ENCODE measurements around the gene GON4L. TPM values are rescaled to one million over a fixed set of nuclear protein-coding genes. Genes with fewer than 3 reads are reported as not detected.

The GON4L gene
- total RNA-seq, 4 donors from 2014 or later = 17.2 to 36.1 (median 19.9) TPM

DNA sequence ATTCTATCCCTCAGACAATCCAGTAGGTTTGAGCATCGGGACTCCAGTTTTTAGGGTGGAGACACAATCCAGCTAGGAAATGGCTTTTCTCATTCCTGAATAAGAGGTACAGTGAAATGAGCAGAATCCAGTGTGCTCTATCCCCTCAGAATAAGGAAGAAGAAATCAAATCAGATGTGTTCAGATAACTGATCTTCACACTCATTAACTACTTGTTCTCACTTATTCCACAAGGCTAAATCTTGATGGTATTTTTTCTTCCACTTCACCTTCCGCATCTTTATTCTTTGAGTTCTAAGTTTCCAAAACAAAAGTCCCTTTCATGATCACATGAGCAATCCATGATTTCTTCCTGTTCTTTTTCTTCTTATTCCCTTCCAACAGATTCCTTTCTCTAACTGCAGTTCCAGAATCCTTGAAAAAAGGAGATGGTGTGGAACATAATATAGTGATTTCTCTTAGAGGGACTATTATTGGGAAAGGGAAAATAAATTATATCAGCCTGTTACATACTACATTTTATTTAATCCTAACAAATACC, 4.0 kb upstream of the GON4L start:
- intact Hi-C loops (cut with DNase I; ENCODE audit: low total_unique reads) (no loop called here), in situ Hi-C loops (cut with MboI; ENCODE audit: low sequenced_read_pairs in 4 of 4) (no loop called here)
- DNase-seq (no peak), ATAC-seq (no peak)
- H3K4me3 ChIP-seq = peak overlapping the region in 2 of 4 donors; percentile 60 to 64
- no peaks in the 10 kb centered on the region for H3K36me3 ChIP-seq
- no peak for TF ChIP-seq POLR2A (IDR thresholded peaks at IDR 0.05)
- TF ChIP-seq, protein P1, sequence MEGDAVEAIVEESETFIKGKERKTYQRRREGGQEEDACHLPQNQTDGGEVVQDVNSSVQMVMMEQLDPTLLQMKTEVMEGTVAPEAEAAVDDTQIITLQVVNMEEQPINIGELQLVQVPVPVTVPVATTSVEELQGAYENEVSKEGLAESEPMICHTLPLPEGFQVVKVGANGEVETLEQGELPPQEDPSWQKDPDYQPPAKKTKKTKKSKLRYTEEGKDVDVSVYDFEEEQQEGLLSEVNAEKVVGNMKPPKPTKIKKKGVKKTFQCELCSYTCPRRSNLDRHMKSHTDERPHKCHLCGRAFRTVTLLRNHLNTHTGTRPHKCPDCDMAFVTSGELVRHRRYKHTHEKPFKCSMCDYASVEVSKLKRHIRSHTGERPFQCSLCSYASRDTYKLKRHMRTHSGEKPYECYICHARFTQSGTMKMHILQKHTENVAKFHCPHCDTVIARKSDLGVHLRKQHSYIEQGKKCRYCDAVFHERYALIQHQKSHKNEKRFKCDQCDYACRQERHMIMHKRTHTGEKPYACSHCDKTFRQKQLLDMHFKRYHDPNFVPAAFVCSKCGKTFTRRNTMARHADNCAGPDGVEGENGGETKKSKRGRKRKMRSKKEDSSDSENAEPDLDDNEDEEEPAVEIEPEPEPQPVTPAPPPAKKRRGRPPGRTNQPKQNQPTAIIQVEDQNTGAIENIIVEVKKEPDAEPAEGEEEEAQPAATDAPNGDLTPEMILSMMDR (IDR thresholded peaks at IDR 0.05 in 4 of 5, conservative IDR thresholded peaks at IDR 0.05 in 1 of 5) = no peak
- H3K4me1 ChIP-seq = peaks cover 24 to 28% of the 10 kb centered on the region in 2 donors
- no peaks in the 10 kb centered on the region for H3K27me3 ChIP-seq
- H3K9me3 ChIP-seq = no peaks in the 10 kb centered on the region
- H3K27ac ChIP-seq = peak overlapping the region; percentile 81 to 92 (median 86)

DNA sequence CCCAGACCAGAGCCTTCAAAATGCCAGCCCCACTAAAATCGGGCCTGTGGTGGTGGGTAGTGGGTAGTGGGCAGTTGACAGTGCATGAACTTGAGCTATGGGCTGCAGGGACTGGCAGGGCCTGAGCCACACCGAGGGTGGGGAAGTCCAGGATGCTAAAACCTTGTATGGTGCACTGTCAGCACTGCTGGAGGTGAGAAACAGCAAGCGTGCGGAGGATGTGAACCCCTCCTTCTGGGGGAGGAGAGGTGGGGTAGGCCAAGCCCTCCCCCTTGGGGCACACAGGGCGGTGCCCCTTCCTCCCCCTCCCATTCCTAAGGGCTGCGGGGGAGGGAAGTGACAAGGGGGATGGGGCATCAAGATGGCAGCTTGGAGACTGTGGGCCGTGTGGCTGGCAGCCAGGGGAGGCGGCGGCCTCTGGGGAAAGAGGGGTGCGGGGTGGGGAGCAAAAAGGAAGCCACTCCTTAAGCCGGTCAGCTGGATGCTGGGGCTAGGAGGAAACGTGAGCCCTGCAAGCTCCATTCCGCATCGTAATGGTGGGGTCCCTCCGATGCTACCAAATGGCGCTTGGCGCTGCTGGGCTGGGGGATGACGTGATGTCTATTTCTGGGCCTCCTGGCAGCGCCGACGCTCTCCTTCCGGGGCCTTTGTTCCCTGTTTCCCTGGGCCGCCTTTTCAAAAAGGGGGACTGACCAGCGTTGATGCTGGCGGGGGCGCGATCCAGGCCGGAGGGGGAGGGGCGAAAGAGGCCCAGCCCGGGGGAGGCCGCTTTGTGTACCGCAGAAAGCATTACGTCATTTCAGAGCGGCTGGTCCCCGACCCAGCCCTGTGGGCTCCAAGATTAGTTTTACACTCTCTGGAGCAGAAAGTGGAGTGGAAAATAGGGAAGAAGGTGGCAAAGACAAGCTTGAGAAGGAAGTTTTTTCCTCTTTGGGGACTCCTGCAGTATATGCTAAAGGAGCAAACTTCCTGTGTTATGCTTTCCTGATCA, 3.2 kb upstream of the GON4L start:
- intact Hi-C loops (cut with DNase I; ENCODE audit: low total_unique reads) (loop anchor here (1.0 to 10.0 kb wide), 5 partner anchors 51 to 538 kb away; partner anchors contain the start of genes KHDC4, LAMTOR2, RIT1 and RUSC1), in situ Hi-C loops (cut with MboI; ENCODE audit: low sequenced_read_pairs in 4 of 4) (no loop called here)
- Histone ChIP-seq H3K27ac (peak overlapping the region; percentile 81 to 92 (median 86)), H3K9me3 (no peaks in the 10 kb centered on the region), H3K27me3 (no peaks in the 10 kb centered on the region), H3K36me3 (no peaks in the 10 kb centered on the region), H3K4me1 (peaks cover 26 to 30% of the 10 kb centered on the region in 2 donors), H3K4me3 (peak overlapping the region; percentile 32 to 75 (median 62))
- ATAC-seq = no peak
- DNase-seq = peak; percentile 21 to 44
- TF ChIP-seq POLR2A (IDR thresholded peaks at IDR 0.05) = peak in 1 of 2 donors; percentile 36
- TF ChIP-seq, protein P1 (IDR thresholded peaks at IDR 0.05 in 4 of 5, conservative IDR thresholded peaks at IDR 0.05 in 1 of 5) = no peak

DNA sequence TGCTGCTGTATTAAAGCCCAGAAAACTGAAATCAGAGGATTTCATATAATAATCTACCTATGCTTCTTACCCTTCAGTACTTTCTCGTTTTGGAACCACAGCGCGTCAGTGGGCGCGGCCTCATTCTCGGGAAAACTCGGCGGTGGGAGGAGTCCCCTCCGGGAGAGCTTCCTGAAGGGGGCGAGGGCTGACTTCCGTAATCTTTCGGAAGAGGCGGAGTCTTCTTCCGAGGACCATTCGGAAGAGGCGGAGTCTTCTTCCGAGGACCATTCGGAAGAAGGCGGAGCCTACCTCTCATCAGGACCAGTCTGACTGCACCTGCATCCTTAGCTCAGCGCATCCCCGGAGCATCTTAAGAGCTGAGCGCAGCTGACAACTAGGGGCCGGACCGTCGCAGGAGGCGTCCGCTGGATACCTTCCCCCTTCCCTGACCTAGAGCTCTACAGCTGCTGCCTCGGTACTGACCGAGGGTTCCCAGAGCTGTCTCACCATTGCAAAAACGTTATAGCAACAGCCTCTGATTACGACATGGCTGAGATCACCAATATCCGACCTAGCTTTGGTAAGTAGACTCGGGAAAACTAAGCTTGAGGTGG, 2.3 kb upstream of the GON4L start, which contains the start of gene SYT11:
SYT11 (plus strand) TSS at position 334 of the 596 bp plus-strand sequence; CDS start at position 529, 195 bp downstream.
- in situ Hi-C loops (cut with MboI; ENCODE audit: low sequenced_read_pairs in 4 of 4) (no loop called here), intact Hi-C loops (cut with DNase I; ENCODE audit: low total_unique reads) (loop anchor here (1.0 to 10.0 kb wide), 5 partner anchors 51 to 537 kb away; partner anchors contain the start of genes KHDC4, LAMTOR2, RIT1 and RUSC1)
- ATAC-seq (peak; percentile 94 to 98), DNase-seq (peak; percentile 90 to 92)
- no peaks in the 10 kb centered on the region for H3K27me3 ChIP-seq
- H3K36me3 ChIP-seq = peaks cover 0 to 7% of the 10 kb centered on the region in 2 donors
- peaks cover 26 to 30% of the 10 kb centered on the region in 2 donors for H3K4me1 ChIP-seq
- peak within 1 kb of the TSS; percentile 84 to 92 (median 89) for H3K27ac ChIP-seq
- H3K4me3 ChIP-seq = peak within 1 kb of the TSS; percentile 60 to 75 (median 62)
- TF ChIP-seq, protein P1 (IDR thresholded peaks at IDR 0.05 in 4 of 5, conservative IDR thresholded peaks at IDR 0.05 in 1 of 5) = no peak
- TF ChIP-seq POLR2A (IDR thresholded peaks at IDR 0.05) = peak in 1 of 2 donors; percentile 23
- H3K9me3 ChIP-seq = no peaks in the 10 kb centered on the region

DNA sequence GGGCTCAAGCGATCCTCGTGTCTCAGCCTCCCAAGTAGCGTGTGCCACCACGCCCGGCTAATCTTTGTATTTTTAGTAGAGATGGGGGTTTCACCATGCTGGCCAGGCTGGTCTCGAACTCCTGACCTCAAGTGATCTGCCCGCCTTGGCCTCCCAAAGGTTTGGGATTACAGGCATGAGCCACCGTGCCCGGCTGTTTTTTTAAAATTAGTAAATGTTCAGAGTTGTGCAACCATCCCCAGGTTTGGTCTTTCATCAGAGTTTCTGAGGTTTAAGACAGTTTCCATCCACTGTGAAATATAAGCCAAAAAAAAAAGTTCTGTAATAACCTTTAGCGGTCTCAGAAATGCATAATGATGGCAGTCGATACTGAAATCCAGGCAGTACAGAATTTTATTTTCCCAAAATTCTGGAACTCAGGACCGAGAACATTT, 1.8 kb upstream of the GON4L start:
- H3K4me3 ChIP-seq = peak overlapping the region; percentile 60 to 75 (median 62)
- ATAC-seq (peak; percentile 21 to 34), DNase-seq (peak in 1 of 2 donors; percentile 42)
- H3K4me1 ChIP-seq = peaks cover 26 to 30% of the 10 kb centered on the region in 2 donors
- TF ChIP-seq, protein P1 (IDR thresholded peaks at IDR 0.05 in 4 of 5, conservative IDR thresholded peaks at IDR 0.05 in 1 of 5) = no peak
- TF ChIP-seq POLR2A (IDR thresholded peaks at IDR 0.05) = no peak
- peak overlapping the region; percentile 84 to 92 (median 89) for H3K27ac ChIP-seq
- H3K36me3 ChIP-seq = peaks cover 0 to 12% of the 10 kb centered on the region in 2 donors
- intact Hi-C loops (cut with DNase I; ENCODE audit: low total_unique reads) = loop anchor here (1.0 to 10.0 kb wide), 5 partner anchors 52 to 537 kb away; partner anchors contain the start of genes KHDC4, LAMTOR2, RIT1 and RUSC1
- H3K27me3 ChIP-seq = no peaks in the 10 kb centered on the region
- in situ Hi-C loops (cut with MboI; ENCODE audit: low sequenced_read_pairs in 4 of 4) = no loop called here
- H3K9me3 ChIP-seq = no peaks in the 10 kb centered on the region
